Pancreas (tissue), 10 donors: ENCODE measurements around the gene PIK3C2A. TPM values are rescaled to one million over a fixed set of nuclear protein-coding genes. Genes with fewer than 3 reads are reported as not detected.
"Not testable (repeated sequence)": the region's sequence is repeated elsewhere in the genome, so short reads cannot be mapped to it uniquely, and the experiment has no call there.

ENCODE experiments used
- ATAC-seq, 4 donors: fragments of 200-7000 bp; cut with Tn5 transposase; one replicate each; pipeline versions ENCODE4 v1.8.0 to v1.9.1; 2020; ENCODE audit warnings: mild to moderate bottlenecking in 4 of 4, moderate library complexity in 4 of 4
- DNase-seq, 6 donors: peaks; one replicate each; pipeline ENCODE4 v3.0.0-alpha.2; 2020
- FAIRE-seq: peaks from 2 replicates; lab custom pipeline; 2012; peaks lifted over from hg19 to GRCh38; lab: Jason Lieb, UNC
- H3K27ac ChIP-seq, 4 donors: fragments of 200-600 bp; sonication (generic); 1 replicate in 3 of 4; 2 replicates in 1 of 4; pipeline versions ENCODE4 v1.5.0 to v1.8.0; 2020
- H3K27me3 ChIP-seq, 4 donors: fragments of 200-600 bp; one replicate each; pipeline ENCODE4 v1.8.0; 2021
- H3K36me3 ChIP-seq, 3 donors: fragments of 200-600 bp; sonication (generic) in 1 of 3; one replicate each; pipeline versions ENCODE4 v1.5.0 to v1.8.0; 2020 to 2021
- H3K4me1 ChIP-seq, 3 donors: fragments of 200-600 bp; one replicate each; pipeline ENCODE4 v1.8.0; 2021
- H3K4me3 ChIP-seq, 4 donors: fragments of 200-600 bp; sonication (generic) in 2 of 4; one replicate each; pipeline versions ENCODE4 v1.5.0 to v1.8.0; 2020 to 2021
- H3K9me3 ChIP-seq, 4 donors: fragments of 200-600 bp; one replicate each; pipeline ENCODE4 v1.8.0; 2021
- WGBS, 2 donors: extraction: QIAGEN DNeasy Blood & Tissue Kit; methylation state at CpG; one replicate each; pipeline ENCODE4 v1.1.7; 2013; 5-methylcytosine and 5-hydroxymethylcytosine counted together
- intact Hi-C, 3 donors: fragments of 100-400 bp; cut with DNase I; formaldehyde crosslinking; loops; one replicate each; pipeline versions ENCODE4 v1.11.1 to v1.14.2; 2022
- polyA plus RNA-seq, 2 donors: library from polyadenylated mRNA; stranded (reverse); fragments of 200-250 nt; gene quantifications; one replicate each; pipeline ENCODE4 v1.2.3, GENCODE V29; 2013
- total RNA-seq, 6 donors: library from RNA; stranded (reverse); fragmentation: NEBNext Ultra II Directional in 4 of 6; extraction: Animal tissue kit (Norgen Biotek cat#: 25700) in 4 of 6; gene quantifications; one replicate each; pipeline versions ENCODE4 v1.2.1 to v1.2.4, GENCODE V29; 2021 to 2023
- TF ChIP-seq, protein P1 (sequence below), 4 donors: fragments of 200-600 bp; sonication (generic) in 3 of 4; IDR thresholded peaks; one replicate each; pipeline versions ENCODE4 v1.5.0 to v1.8.0; 2021; ENCODE audit warnings: antibody characterized with exemption in 4 of 4
- donor health status: healthy with polysubstance abuse.
- donor health status: DM: no; HTN: no; CAD: no; lungs with moderate emphysema.
- donor health status: DM: no; HTN: no; CAD: no.
- donor health status: control.
- donor health status: control.
- donor health status: Bipolar disorder and iron deficiency.
- donor health status: DM: yes; HTN: yes; CAD: no.
- donor health status: DM: no; HTN: no; CAD: no.
- donor health status: DM: no; HTN: no; CAD: no.
- donor health status: DM: yes; HTN: yes; CAD: no.

PIK3C2A gene
- total and polyA plus RNA-seq, 8 donors: 5.4 to 33.2 (median 22.8) TPM

DNA sequence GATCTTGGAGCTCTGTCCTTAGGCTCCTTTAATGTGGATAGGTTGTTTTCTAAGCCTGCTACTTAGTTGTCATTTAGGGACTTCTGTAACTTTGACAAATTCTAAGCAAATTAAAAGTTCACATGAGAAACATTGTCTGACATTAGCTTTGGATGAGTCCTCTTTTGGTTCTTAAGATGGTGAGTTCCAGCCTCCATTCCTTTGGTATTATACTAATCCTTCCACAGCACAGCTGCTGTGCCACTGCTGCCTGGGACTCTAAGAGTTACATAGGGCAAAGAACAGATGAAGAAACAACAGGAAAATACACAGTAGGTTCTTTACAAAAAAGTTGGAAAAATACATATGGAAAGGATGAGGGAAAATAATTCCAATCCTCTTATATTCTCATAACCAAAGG is 25.3 kb upstream of the PIK3C2A start:
- intact Hi-C loops: no loop called here
- ATAC-seq (no peak), DNase-seq (no peak), FAIRE-seq (no peak)
- no peaks in the 10 kb centered on the region for H3K36me3 ChIP-seq
- no peaks in the 10 kb centered on the region for H3K9me3 ChIP-seq
- TF ChIP-seq, protein P1, sequence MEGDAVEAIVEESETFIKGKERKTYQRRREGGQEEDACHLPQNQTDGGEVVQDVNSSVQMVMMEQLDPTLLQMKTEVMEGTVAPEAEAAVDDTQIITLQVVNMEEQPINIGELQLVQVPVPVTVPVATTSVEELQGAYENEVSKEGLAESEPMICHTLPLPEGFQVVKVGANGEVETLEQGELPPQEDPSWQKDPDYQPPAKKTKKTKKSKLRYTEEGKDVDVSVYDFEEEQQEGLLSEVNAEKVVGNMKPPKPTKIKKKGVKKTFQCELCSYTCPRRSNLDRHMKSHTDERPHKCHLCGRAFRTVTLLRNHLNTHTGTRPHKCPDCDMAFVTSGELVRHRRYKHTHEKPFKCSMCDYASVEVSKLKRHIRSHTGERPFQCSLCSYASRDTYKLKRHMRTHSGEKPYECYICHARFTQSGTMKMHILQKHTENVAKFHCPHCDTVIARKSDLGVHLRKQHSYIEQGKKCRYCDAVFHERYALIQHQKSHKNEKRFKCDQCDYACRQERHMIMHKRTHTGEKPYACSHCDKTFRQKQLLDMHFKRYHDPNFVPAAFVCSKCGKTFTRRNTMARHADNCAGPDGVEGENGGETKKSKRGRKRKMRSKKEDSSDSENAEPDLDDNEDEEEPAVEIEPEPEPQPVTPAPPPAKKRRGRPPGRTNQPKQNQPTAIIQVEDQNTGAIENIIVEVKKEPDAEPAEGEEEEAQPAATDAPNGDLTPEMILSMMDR (IDR thresholded peaks at IDR 0.05): no peak
- H3K27ac ChIP-seq: no peak overlapping the region
- no peaks in the 10 kb centered on the region for H3K4me1 ChIP-seq
- H3K4me3 ChIP-seq: no peak overlapping the region
- no peaks in the 10 kb centered on the region for H3K27me3 ChIP-seq

DNA sequence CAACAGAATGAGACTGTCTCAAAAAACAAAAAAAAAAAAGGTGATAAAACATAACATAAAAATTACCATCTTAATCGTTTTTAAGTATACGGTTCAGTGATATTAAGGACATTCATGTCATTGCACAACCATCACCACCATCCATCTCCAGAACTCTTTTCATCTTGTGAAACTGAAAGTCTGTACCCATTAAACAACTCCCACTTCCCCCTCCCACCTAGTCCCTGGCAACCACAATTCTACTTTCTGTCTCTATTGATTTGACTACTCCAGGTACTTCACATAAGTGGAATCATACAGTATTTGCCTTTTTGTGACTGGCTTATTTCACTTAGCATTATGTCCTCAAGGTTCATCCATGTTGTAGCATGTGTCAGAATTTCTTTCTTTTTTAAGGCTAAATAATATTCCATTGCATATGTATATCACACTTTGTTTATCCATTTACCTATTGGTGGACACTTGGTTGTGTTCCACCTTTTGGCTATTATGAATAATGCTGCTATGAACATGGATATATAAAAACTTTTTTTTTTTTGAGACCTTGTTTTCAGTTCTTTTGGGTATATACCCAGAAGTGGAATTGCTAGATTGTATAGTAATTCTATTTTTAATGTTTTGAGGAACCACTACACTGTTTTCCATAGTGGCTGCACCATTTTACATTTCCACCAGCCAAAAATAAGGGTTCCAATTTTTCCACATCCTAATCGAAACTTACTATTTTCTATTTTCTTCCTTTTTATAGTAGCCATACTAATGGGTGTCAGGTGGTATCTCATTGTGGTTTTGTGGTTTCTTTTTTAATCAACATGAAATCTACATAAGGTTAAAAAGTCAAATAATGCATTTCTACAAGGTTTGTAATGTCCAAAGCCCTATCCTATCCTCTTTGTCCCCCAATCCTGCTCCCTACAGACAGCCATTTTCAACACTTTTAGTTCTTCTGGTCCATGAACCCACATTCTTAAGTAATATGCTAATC is 23.4 kb upstream of the PIK3C2A start:
- WGBS, 2 donors: 62 to 76% methylated on average over 3 of the region's 3 CpGs
- ATAC-seq (no peak), DNase-seq (no peak), FAIRE-seq (no peak)
- H3K4me1 ChIP-seq: no peaks in the 10 kb centered on the region
- no peaks in the 10 kb centered on the region for H3K9me3 ChIP-seq
- H3K27ac ChIP-seq: no peak overlapping the region
- no peaks in the 10 kb centered on the region for H3K27me3 ChIP-seq
- TF ChIP-seq, protein P1 (IDR thresholded peaks at IDR 0.05): no peak
- H3K4me3 ChIP-seq: no peak overlapping the region
- no peaks in the 10 kb centered on the region for H3K36me3 ChIP-seq
- intact Hi-C loops: no loop called here

DNA sequence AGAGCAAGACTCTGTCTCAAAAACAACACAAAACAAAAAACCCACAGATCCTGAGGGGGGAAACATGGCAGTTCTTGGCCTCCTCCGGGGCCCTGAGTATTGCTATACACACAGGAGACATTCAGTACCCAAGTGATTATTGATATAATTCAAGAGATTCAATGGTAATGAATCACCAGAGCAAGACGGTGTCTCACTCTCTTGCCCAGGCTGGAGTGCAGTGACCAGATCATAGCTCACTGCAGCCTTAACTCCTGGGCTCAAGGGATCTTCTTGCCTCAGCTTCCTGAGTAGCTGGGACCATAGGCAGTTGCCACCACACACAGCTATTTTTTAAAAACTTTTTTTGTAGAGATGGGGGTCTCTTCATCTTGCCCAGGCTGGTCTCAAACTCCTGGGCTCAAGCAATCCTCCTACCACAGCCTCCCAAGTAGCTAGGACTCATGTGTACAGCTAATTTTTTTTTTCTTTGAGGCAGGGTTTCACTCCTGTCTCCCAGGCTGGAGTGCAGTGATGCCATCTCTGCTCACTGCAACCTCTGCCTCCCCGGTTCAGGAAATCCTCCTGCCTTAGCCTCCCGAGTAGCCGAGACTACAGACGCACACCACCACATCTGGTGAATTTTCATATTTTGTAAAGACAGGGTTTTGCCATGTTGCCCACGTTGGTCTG is 21.8 kb upstream of the PIK3C2A start:
- intact Hi-C loops: loop anchor here in 1 of 3 donors (5.0 kb wide), 1 partner anchor 278 kb away; no protein-coding TSS in a partner anchor
- Histone ChIP-seq H3K4me1 (no peaks in the 10 kb centered on the region), H3K4me3 (no peak overlapping the region), H3K9me3 (no peaks in the 10 kb centered on the region), H3K27ac (no peak overlapping the region), H3K27me3 (no peaks in the 10 kb centered on the region), H3K36me3 (no peaks in the 10 kb centered on the region)
- TF ChIP-seq, protein P1 (IDR thresholded peaks at IDR 0.05): no peak
- WGBS, 2 donors: 74 to 79% methylated on average over 7 of the region's 7 CpGs
- DNase-seq: no peak
- no peak for FAIRE-seq
- no peak for ATAC-seq

DNA sequence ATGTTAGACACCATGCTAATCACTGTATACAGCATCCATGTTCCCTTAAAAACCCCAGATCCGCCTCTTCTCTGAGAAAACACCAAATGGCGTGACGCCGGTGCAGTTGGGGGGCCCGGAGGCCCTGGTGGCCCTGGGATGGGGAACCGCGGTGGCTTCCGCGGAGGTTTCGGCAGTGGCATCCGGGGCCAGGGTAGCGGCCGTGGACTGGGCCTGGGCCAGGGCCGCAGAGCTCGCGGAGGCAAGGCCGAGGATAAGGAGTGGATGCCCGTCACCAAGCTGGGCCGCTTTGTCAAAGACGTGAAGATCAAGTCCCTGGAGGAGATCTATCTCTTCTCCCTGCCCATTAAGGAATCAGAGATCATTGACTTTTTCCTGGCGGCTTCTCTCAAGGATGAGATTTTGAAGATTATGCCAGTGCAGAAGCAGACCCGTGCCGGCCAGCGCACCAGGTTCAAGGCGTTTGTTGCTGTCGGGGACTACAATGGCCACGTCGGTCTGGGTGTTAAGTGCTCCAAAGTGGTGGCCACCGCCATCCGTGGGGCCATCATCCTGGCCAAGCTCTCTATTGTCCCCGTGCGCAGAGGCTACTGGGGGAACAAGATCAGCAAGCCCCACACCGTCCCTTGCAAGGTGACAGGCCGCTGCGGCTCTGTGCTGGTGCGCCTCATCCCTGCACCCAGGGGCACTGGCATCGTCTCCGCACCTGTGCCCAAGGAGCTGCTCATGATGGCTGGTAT is 20.6 kb upstream of the PIK3C2A start:
- 91 to 93% methylated on average over 34 to 38 of the region's 38 CpGs for WGBS, 2 donors
- H3K27ac ChIP-seq, FAIRE-seq, DNase-seq, H3K4me3 ChIP-seq, H3K27me3 ChIP-seq, H3K9me3 ChIP-seq, H3K4me1 ChIP-seq, ATAC-seq, H3K36me3 ChIP-seq: not testable (repeated sequence)
- intact Hi-C loops: loop anchor here in 1 of 3 donors (5.0 kb wide), 1 partner anchor 279 kb away; no protein-coding TSS in a partner anchor

DNA sequence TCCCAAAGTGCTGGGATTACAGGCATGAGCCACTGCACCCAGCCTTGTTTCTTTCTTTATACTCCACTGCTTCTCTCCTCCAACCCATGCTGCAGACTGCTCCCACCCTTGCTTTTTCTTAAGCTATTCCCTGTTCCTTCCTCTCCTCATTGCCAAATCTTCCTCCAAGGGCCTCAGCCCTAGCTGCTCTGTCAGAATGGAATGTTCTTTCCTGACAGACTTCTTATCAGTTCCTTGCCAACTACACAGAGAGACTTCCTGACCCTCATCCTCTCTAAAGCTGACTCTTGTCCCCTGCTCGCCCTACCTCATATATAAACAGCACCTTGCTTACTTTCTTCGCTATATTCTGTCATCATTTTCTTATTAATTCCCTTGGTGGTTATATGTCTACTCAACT is 16.9 kb upstream of the PIK3C2A start:
- intact Hi-C loops: loop anchor here in 1 of 3 donors (5.0 kb wide), 1 partner anchor 283 kb away; no protein-coding TSS in a partner anchor
- H3K36me3 ChIP-seq: no peaks in the 10 kb centered on the region
- no peaks in the 10 kb centered on the region for H3K4me1 ChIP-seq
- H3K4me3 ChIP-seq: no peak overlapping the region
- H3K27me3 ChIP-seq: no peaks in the 10 kb centered on the region
- ATAC-seq: no peak
- no peaks in the 10 kb centered on the region for H3K9me3 ChIP-seq
- DNase-seq: no peak
- TF ChIP-seq, protein P1 (IDR thresholded peaks at IDR 0.05): no peak
- H3K27ac ChIP-seq: no peak overlapping the region
- 80 to 87% methylated on average over 2 of the region's 2 CpGs for WGBS, 2 donors
- FAIRE-seq: no peak
